Stimulated activated CD4-positive, alpha-beta T cell treated with anti-CD3 and anti-CD28 coated beads, Interleukin-2, amount 100 ng/mL, for 4 hours (primary cell): Measurements from ENCODE around the gene FUS.
"Not testable (repeated sequence)": the region's sequence is repeated elsewhere in the genome, so short reads cannot be mapped to it uniquely, and the experiment has no call there.

Source experiments
- DNase-seq: peaks from one replicate; pipeline ENCODE4 v3.0.0-alpha.2; 2020; ENCODE audit warnings: low read depth

FUS gene

DNA sequence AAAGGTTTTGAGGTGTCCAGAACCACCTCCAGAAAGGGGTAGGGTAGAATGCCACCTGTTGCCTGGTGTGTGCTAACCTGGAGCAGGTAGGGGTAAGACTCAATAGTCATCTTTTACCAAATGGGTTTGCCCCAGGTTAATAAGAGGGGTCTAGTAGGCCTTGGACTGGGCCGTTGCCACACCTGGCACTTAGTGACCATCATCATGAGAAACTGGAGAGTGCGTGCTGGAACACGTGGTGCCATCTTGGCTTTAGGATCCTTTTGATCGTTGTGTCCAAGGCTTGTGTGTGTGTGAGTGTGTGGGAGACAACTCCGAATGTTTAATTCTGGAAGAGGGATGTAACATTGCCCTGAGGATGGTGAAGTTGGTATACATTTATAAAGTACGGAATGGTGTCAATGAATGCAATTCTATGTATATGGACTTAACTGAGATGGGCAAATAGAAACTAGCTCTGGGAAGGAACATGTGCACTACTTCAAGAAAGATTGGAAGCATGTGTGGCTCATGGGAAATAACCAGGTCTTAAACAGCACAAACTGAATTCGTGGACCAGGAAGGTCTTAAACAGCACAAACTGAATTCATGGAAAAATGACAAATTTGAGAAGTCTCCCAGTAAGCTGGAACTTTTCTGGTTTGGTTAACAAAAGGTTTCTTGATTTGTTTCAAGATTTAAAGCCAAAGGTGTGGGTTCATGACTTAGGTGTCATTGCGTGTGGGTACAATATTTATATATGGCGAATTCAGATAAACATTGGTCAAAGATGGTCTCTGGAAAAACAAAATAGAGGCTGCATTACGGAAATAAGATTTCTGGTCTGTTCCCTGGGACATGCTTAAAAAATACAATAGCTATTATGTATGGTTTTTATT lies 7.2 kb downstream of the FUS start:
- DNase-seq = no peak

GRCh38 chr16:31187808-31188189 lies 7.9 kb downstream of the FUS start:
- DNase-seq = no peak

DNA sequence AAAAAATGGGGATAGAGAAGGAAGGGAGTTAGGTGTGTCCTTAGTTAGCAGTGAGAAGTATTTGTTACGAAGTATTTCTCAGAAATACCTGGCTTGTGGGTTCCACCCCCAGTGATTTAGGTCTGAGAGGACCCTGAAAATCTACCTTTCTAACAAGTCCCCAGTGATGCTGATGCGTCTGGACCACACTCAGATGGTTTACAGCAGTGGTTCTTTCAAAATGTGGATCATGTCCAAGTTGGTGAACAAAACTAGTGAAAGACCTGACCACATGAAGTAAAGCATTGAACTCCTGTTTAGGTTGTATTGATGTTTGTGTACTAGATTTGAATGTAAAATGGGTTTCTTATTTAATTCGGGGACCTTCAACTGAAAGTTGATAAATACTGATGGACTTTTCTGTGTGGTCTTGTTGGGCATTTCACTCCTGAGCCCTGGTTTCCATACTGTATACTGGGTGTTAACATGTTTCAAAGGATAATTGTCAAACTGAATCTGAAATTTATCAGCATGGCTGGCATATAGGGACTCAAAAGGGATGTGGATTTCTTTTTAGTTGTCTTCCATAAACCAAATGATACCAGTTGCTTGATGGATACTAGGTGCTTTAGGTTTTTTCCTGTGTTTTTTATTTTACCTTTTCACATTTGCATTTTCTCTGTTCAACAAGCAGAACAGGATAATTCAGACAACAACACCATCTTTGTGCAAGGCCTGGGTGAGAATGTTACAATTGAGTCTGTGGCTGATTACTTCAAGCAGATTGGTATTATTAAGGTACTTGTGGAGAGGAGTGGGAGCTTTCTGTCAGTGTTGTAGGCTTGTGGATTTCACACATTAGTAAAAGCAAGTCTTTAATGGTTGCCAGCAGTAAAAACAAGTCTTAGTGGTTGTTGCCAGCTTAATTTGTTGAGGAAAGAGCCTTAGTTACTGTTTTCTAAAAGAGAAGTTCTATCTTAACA lies 8.8 kb downstream of the FUS start:
- no peak for DNase-seq

- no peak for DNase-seq
Observed at GRCh38 chr16:31189412-31189778, 9.5 kb downstream of the FUS start.

GRCh38 chr16:31190061-31190460 lies 10.1 kb downstream of the FUS start:
- no peak for DNase-seq

GRCh38 chr16:31190818-31191444 lies 11.0 kb downstream of the FUS start:
- no peak for DNase-seq

DNA sequence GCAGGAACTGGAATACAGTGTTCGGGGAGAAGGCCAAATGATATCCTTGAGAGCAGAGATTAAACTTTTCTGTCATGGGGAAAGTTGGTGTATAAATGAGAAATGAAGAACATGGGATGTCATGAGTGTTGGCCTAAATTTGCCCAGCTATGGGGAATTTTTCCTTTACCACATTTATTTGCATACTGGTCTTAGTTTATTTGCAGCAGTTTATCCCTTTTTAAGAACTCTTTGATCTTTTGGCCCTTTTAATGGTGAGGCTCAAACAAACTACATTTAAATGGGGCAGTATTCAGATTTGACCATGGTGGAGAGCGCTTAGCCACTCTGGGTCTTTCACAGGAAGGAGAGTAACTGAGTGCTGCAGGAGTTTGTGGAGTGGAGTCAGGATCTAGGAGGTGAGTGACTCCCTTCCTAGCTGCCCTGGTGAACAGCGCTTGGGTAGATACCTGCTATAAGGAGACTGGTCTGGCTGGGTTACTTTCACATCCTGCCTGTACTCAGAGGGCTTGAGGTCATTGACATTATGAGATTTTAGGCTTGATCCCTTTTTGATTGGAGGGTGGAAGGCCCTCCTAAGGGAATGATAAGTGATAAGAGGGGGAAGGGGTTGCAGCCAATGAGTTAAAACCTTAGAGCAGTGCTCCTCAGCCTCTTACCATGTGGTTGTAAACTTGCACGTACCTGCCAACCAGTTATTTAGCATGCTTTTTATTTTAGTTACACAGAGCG lies 11.9 kb downstream of the FUS start:
- no peak for DNase-seq

DNA sequence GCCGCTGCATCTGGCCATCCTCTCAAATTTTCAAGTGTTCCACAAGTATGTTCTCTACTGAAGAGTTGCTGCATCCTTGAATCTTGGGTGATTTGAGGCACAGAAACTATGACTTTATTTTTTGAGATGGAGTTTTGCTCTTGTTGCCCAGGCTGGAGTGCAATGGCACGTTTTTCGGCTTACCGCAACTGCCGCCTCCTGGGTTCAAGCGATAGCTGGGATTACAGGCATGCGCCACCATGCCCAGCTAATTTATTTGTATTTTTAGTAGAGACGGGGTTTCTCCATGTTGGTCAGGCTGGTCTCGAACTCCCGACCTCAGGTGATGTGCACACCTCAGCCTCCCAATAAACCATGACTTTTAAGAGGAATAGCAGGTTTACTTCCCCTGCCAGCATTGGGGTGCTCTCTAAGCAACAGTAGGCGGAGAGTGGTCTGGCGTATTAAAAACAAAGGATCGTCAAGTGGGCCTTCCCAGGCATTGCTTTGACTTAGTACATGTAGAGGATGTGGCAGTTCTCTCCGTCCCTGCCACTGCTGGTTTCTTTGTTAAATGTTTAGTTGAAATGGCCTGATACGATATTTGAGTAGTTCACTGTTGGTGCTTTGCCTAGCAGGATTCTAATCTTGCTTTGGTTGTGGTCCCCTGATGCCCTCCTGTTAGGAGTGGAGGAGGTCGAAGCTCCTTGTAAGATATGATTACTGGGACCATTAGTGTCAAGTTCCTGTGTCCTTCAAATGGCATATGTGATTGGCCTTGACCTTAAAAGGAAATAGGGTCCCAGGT lies 13.1 kb downstream of the FUS start:
- no peak for DNase-seq

DNA sequence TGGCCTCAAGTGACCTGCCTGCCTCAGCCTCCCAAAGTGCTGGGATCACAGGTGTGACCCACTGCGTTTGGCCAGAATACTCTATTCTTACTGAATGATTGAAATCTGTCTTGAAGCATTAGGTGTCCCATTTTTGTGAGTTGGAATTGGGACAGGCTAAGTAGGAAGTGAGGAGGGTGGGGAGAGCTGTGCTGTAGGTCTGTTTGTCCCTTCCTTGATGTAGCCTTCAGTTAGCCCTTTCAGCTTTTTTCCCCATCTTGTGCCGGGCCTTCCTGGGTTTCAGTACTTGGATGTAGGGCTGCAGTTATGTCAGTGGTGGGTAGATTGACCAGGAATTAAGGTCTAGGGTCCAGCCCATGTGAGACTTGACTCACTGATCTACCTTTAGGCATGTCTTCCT lies 13.9 kb downstream of the FUS start:
- DNase-seq = no peak

GRCh38 chr16:31194898-31195297 lies 15.0 kb downstream of the FUS start:
- DNase-seq = no peak

DNA sequence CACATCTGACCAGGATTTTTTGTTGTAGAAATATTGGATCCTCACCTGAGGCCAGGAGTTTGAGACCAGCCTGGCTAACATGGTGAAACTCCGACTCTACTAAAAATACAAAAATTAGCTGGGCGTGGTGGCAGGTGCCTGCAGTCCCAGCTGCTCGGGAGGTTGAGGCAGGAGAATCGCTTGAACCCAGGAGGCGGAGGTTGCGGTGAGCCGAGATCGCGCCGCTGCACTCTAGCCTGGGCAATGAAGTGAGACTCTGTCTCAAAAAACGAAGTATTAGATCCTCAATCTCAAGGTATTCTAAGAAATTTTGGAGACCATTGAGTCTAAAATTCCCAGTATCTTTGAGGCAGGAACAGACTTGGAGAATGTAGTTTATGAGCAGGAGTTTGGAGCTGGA lies 15.9 kb downstream of the FUS start:
- DNase-seq = not testable (repeated sequence)

DNA sequence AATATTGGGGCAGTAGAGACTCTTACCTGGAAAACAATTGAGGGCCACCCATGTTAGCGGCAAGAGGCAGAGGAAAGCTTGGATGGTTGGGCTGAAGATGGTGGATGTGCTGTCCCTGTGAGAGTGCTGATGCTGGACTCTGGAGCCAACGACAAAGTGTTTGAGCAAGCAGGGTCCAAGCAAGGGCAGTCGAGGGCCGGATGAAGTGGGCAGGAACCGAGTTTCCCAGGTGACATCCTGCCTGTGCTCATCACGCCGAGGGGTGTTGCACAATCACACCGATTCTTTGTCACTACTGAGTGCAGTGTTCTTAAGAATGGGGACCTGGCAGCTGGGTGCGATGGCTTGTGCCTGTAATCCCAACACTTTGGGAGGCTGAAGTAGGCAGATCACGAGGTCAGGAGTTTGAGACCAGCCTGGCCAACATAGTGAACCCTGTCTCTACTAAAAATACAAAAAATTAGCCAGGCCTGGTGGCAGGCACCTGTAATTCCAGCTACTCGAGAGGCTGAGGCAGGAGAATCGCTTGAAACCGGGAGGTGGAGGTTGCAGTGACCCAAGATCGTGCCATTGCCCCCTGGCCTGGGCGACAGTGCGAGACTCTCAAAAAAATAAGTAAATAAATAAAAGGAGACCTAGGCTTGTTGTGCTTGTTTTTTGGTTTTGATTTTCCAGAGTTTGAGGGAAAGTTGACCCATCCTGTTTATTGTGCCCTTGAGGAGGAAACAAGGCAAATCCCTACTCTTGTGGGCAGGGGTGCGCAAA lies 16.6 kb downstream of the FUS start:
- DNase-seq = no peak

GRCh38 chr16:31198207-31198882 lies 18.4 kb downstream of the FUS start:
- DNase-seq = no peak

DNA sequence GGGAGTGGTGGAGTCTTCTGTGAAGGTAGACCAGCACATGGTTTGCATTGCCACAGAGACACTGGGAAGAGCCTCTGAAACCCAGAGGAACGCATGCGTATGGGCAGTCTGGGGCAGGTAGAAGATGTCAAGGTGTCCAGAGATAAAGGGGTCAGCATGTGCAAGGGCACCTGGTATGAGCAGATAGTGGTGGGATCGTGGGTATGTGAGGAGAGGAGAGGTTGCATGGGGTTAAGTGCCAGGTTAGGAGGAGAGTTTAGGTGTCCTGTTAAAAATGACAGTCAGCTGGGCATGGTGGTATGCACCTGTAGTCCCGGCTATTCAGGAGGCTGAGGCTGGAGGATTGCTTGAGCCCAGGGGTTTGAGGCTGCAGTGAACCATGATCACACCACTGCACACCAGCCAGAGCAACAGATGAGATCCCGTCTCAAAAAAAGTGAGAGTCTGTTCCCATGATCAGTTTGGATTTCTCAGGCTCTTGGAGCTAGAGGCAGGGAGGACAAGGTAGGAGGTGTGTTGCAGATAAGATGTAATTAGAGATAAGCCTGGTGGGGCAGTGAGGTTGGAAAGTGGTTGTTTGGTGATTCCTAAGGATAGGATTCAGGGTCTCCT lies 19.6 kb downstream of the FUS start:
- no peak for DNase-seq

DNA sequence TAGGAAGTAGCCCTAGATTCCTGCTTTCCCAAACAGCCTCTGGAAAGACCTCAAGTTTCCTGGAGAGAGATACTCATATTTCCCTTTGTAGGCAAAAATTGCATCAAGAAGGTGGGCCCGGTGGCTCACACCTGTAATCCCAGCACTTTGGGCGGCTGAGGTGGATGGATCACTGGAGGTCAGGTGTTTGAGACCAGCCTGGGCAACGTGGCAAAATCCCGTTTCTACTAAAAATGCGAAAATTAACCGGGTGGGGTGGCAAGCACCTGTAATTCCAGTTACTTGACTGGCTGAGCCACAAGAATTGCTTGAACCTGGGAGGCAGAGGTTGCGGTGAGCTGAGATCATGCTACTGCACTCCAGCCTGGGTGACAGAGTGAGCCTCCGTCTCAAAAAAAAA lies 20.2 kb downstream of the FUS start:
- not testable (repeated sequence) for DNase-seq

GRCh38 chr16:31200821-31201568 lies 21.1 kb downstream of the FUS start:
- no peak for DNase-seq

DNA sequence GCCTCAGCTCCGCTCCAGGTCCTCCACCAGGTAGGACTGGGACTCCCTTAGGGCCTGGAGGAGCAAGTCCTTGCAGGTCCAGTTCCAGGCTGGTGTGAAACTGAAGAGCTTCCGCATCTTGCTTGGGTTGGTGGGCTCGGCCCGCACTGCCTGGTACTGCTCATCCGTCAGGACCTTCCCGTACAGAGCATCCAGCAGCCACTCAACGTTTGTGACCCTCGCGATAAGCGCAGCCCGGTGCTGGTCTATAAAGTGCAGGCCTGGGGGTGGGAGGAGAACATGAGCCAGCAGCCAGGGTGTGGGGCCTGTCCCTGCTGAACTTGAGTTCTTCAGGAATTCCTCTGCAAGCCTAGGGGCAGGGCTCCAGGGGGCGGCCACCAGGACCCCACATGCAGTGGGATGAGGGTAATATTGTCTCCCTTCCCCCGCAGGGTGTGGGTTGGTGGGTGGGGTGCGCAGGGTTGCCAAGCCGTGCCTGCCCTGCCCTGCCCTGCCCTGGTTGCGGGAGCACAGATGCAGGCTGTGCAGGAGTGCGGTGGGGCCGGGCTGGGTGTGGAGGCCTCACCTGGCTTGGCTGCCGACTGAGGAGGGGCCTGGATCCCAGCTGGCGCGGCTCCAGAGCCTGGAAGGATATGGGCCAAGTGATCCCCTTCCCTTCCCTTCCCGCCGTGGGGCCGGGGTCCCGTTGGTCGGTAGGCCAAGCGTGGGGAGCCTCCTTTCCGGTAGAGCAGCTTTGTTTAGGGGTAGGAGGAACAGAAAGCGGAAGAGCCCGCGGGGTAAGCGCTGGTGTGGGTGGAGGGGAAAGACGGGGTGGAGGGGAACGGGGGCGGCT lies 21.9 kb downstream of the FUS start:
- peak; percentile 33 for DNase-seq
